ENCODE results near the gene COL9A1.

DNA sequence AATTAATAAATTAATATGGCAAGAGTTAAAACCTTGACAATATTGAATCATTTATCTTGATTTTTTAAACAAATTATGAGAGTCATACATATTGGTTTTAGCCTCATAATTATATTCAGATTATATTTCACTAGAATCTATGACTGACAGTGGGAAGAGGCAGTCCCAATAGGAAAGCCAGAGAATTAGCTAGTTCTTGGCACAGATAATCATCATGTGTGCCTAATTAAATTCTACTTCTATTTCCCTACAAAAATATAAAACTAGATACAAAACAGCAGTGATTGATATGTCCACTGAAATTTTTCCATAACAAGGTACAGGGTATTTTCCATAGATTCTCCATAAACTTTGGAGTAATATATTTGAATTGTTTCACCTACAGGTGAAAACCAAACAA is 38.6 kb downstream of the COL9A1 start:
- TF ChIP-seq, protein P1, sequence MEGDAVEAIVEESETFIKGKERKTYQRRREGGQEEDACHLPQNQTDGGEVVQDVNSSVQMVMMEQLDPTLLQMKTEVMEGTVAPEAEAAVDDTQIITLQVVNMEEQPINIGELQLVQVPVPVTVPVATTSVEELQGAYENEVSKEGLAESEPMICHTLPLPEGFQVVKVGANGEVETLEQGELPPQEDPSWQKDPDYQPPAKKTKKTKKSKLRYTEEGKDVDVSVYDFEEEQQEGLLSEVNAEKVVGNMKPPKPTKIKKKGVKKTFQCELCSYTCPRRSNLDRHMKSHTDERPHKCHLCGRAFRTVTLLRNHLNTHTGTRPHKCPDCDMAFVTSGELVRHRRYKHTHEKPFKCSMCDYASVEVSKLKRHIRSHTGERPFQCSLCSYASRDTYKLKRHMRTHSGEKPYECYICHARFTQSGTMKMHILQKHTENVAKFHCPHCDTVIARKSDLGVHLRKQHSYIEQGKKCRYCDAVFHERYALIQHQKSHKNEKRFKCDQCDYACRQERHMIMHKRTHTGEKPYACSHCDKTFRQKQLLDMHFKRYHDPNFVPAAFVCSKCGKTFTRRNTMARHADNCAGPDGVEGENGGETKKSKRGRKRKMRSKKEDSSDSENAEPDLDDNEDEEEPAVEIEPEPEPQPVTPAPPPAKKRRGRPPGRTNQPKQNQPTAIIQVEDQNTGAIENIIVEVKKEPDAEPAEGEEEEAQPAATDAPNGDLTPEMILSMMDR (IDR thresholded peaks at IDR 0.05; ENCODE audit: low read depth, low read length): no peak
- TF ChIP-seq POLR2A (IDR thresholded peaks at IDR 0.05; ENCODE audit: extremely low read depth, insufficient read length): no peak

Data from NB4 (cell line).